SK-N-SH (cell line): Measurements from ENCODE around the gene NHSL1. TPM values are rescaled to one million over a fixed set of nuclear protein-coding genes. Genes with fewer than 3 reads are reported as not detected.

Experiments used
- CTCF ChIA-PET: fragments of 300-600, 350-600 bp; formaldehyde crosslinking; extraction: SDS; loops from one replicate; lab custom pipeline; 2021; lab: Yijun Ruan, JAX
- POLR2A ChIA-PET: fragments of 350-600 bp; sonication (Branson Sonifier 250); formaldehyde crosslinking; extraction: SDS; loops from one replicate; lab custom pipeline; 2020; ENCODE audit warnings: antibody characterized with exemption, inconsistent platforms; lab: Yijun Ruan, JAX
- DNase-seq: peaks from one replicate; pipeline ENCODE4 v3.0.0; 2012
- H2AFZ ChIP-seq: fragments of 200-600 bp; sonication (generic); 2 replicates; pipeline ENCODE4 v1.8.1; 2016; ENCODE audit warnings: antibody characterized with exemption, mild to moderate bottlenecking, low read depth
- H3F3A ChIP-seq: fragments of 200-600 bp; sonication (generic); replicated peaks from 2 replicates; pipeline ENCODE3; 2016; ENCODE audit warnings: antibody characterized with exemption, mild to moderate bottlenecking; ENCODE audit not compliant: insufficient read depth
- H3K27ac ChIP-seq, 2 experiments: fragments of 200-500 bp in 1 of 2; fragments of 200-600 bp in 1 of 2; sonication (Bioruptor generic) in 1 of 2; sonication (generic), shearing (Covaris generic) in 1 of 2; 2 replicates each; pipeline versions ENCODE4 v1.5.1 to v1.6.1; 2014 to 2016; ENCODE audit warnings: low read depth in 2 of 2, inconsistent platforms in 1 of 2, low read length in 1 of 2, mild to moderate bottlenecking in 1 of 2, mixed read lengths in 1 of 2
- H3K27me3 ChIP-seq: fragments of 200-600 bp; sonication (generic), shearing (Covaris generic); 2 replicates; pipeline ENCODE4 v1.6.1; 2016; ENCODE audit warnings: mixed run types; ENCODE audit not compliant: insufficient read depth
- H3K36me3 ChIP-seq, 2 experiments: fragments of 200-500 bp in 1 of 2; fragments of 200-600 bp in 1 of 2; sonication (Bioruptor generic) in 1 of 2; sonication (generic) in 1 of 2; replicated peaks in 1 of 2; 2 replicates each; pipeline versions ENCODE3 to v1.5.1; 2014 to 2016; ENCODE audit warnings: low read length in 1 of 2, mild to moderate bottlenecking in 1 of 2; ENCODE audit not compliant: insufficient read depth in 2 of 2, control insufficient read depth in 1 of 2
- H3K4me1 ChIP-seq, 2 experiments: fragments of 200-500 bp in 1 of 2; fragments of 200-600 bp in 1 of 2; sonication (Bioruptor generic) in 1 of 2; sonication (generic), shearing (Covaris generic) in 1 of 2; 2 replicates each; pipeline versions ENCODE4 v1.5.1 to v1.6.1; 2014 to 2016; ENCODE audit warnings: low read depth in 1 of 2, low read length in 1 of 2, mixed run types in 1 of 2; ENCODE audit not compliant: insufficient read depth in 2 of 2, control insufficient read depth in 1 of 2
- H3K4me2 ChIP-seq: fragments of 200-600 bp; sonication (generic), shearing (Covaris generic); 2 replicates; pipeline ENCODE4 v1.6.1; 2017; ENCODE audit warnings: mixed run types
- H3K4me3 ChIP-seq, 2 experiments: fragments of 200-500 bp in 1 of 2; fragments of 200-600 bp in 1 of 2; sonication (Bioruptor generic) in 1 of 2; sonication (generic), shearing (Covaris generic) in 1 of 2; 2 replicates each; pipeline versions ENCODE4 v1.5.1 to v1.8.1; 2014 to 2016; ENCODE audit warnings: low read depth in 2 of 2, inconsistent platforms in 1 of 2, low read length in 1 of 2, mild to moderate bottlenecking in 1 of 2, mixed read lengths in 1 of 2, moderate library complexity in 1 of 2
- H3K79me2 ChIP-seq: fragments of 200-600 bp; sonication (generic); 2 replicates; pipeline ENCODE4 v1.8.1; 2017; ENCODE audit warnings: mild to moderate bottlenecking; ENCODE audit not compliant: insufficient read depth
- H3K9ac ChIP-seq: fragments of 200-600 bp; sonication (generic); 2 replicates; pipeline ENCODE4 v1.6.1; 2017; ENCODE audit warnings: mixed run types
- H3K9me2 ChIP-seq: fragments of 200-600 bp; sonication (generic); 2 replicates; pipeline ENCODE4 v1.6.1; 2017; ENCODE audit warnings: mixed run types
- H3K9me3 ChIP-seq: fragments of 200-600 bp; sonication (generic); 2 replicates; pipeline ENCODE4 v1.6.1; 2017; ENCODE audit warnings: mixed run types, mild to moderate bottlenecking, moderate library complexity
- H4K20me1 ChIP-seq: fragments of 200-600 bp; sonication (generic); 2 replicates; pipeline ENCODE4 v1.6.1; 2017; ENCODE audit warnings: mild to moderate bottlenecking, mixed run types; ENCODE audit not compliant: insufficient read depth
- EZH2phosphoT487 ChIP-seq: fragments of 200-600 bp; sonication (generic); IDR thresholded peaks from 2 replicates; pipeline ENCODE4 v1.6.1; 2017; ENCODE audit warnings: low read depth, mixed run types, mild to moderate bottlenecking, antibody characterized with exemption, moderate library complexity, borderline replicate concordance
- FOXJ3 ChIP-seq: sonication (generic); formaldehyde crosslinking; IDR thresholded peaks from 2 replicates; pipeline ENCODE4 v1.5.1; 2020; ENCODE audit warnings: mild to moderate bottlenecking, missing genetic modification reagents
- FOXM1 ChIP-seq: IDR thresholded peaks from 2 replicates; pipeline ENCODE4 v1.4.0; 2012; ENCODE audit warnings: low read depth, mild to moderate bottlenecking
- GABPA ChIP-seq: IDR thresholded peaks from 2 replicates; pipeline ENCODE4 v1.4.0; 2012; ENCODE audit warnings: low read depth, mild to moderate bottlenecking
- IRF3 ChIP-seq: fragments of 150-350 bp; IDR thresholded peaks from 2 replicates; pipeline ENCODE4 v1.6.1; 2016; ENCODE audit warnings: mild to moderate bottlenecking, low read depth, low read length
- MAX ChIP-seq: IDR thresholded peaks from 2 replicates; pipeline ENCODE4 v1.4.0; 2012; ENCODE audit warnings: low read depth
- MEF2A ChIP-seq: IDR thresholded peaks from 2 replicates; pipeline ENCODE4 v1.4.0; 2012; ENCODE audit warnings: low read depth, borderline replicate concordance
- POLR2AphosphoS5 ChIP-seq: IDR thresholded peaks from 2 replicates; pipeline ENCODE4 v1.6.1; 2012; ENCODE audit warnings: low read depth, low read length
- RFX5 ChIP-seq: IDR thresholded peaks from 2 replicates; pipeline ENCODE4 v1.6.1; 2012; ENCODE audit warnings: mild to moderate bottlenecking, improper control_type of control experiment, low read length
- RXRA ChIP-seq: IDR thresholded peaks from 2 replicates; pipeline ENCODE4 v1.4.0; 2012; ENCODE audit warnings: low read depth, mild to moderate bottlenecking, borderline replicate concordance
- SIN3A ChIP-seq: IDR thresholded peaks from 2 replicates; pipeline ENCODE4 v1.6.1; 2012; ENCODE audit warnings: low read depth, mild to moderate bottlenecking, low read length, moderate library complexity, borderline replicate concordance
- SMC3 ChIP-seq: IDR thresholded peaks from 2 replicates; pipeline ENCODE4 v1.6.1; 2012; ENCODE audit warnings: low read depth, low read length, improper control_type of control experiment
- TAF1 ChIP-seq: IDR thresholded peaks from 2 replicates; pipeline ENCODE4 v1.6.1; 2012; ENCODE audit warnings: low read depth, mild to moderate bottlenecking, low read length, moderate library complexity, borderline replicate concordance
- TEAD4 ChIP-seq: IDR thresholded peaks from 2 replicates; pipeline ENCODE4 v1.4.0; 2012; ENCODE audit warnings: mild to moderate bottlenecking, borderline replicate concordance; ENCODE audit not compliant: insufficient read depth
- USF1 ChIP-seq: IDR thresholded peaks from 2 replicates; pipeline ENCODE4 v1.4.0; 2012; ENCODE audit warnings: low read depth, borderline replicate concordance
- USF2 ChIP-seq: fragments of 150-350 bp; IDR thresholded peaks from 2 replicates; pipeline ENCODE4 v1.6.1; 2017; ENCODE audit warnings: antibody characterized with exemption, low read length, low read depth, borderline replicate concordance
- ZBTB33 ChIP-seq: IDR thresholded peaks from 2 replicates; pipeline ENCODE4 v1.4.0; 2012; ENCODE audit warnings: low read depth, borderline replicate concordance
- WGBS: methylation state at CpG from one replicate; pipeline ENCODE4 v1.1.6; 2017; ENCODE audit warnings: low lambda C conversion rate; 5-methylcytosine and 5-hydroxymethylcytosine counted together
- polyA plus RNA-seq, 3 experiments: library from polyadenylated mRNA; depleted of rRNA; stranded (reverse); fragments of >200 nt; gene quantifications; 2 replicates each; pipeline ENCODE4 v1.2.3, GENCODE V29; 2012

The NHSL1 gene
- polyA plus RNA-seq, 1 of the 3 experiments (the other 2 are of a cell fraction) = under 0.01 TPM

GRCh38 chr6:138527411-138528088 is 28.3 kb upstream of the NHSL1 start:
- no peak for TF ChIP-seq MAX
- TF ChIP-seq RFX5 = no peak
- TF ChIP-seq TAF1 = no peak
- no peak for TF ChIP-seq EZH2phosphoT487
- no peak for TF ChIP-seq GABPA
- TF ChIP-seq IRF3 = no peak
- no peak for TF ChIP-seq MEF2A
- no peak for TF ChIP-seq POLR2AphosphoS5
- TF ChIP-seq FOXM1 = no peak
- TF ChIP-seq FOXJ3 (CRISPR knock-in tag) = no peak
- TF ChIP-seq USF1 = no peak
- no peak for TF ChIP-seq USF2
- no peak for TF ChIP-seq SMC3
- no peak for TF ChIP-seq TEAD4
- no peak for TF ChIP-seq RXRA
- no peak for TF ChIP-seq ZBTB33
- TF ChIP-seq SIN3A = no peak
- TF ChIP-seq, all 33 proteins: peak for 0
- Histone ChIP-seq H4K20me1 (no peaks in the 10 kb centered on the region), H2AFZ (no peak overlapping the region), H3K27me3 (no peaks in the 10 kb centered on the region; the same call in 1 of the 2 replicates), H3K9ac (no peak overlapping the region), H3K4me1 (no peaks in the 10 kb centered on the region; a peak in 1 of 4 replicates), H3K27ac (no peak overlapping the region), H3F3A (no peaks in the 10 kb centered on the region), H3K79me2 (no peaks in the 10 kb centered on the region), H3K9me3 (no peaks in the 10 kb centered on the region), H3K4me2 (no peak overlapping the region), H3K9me2 (no peaks in the 10 kb centered on the region), H3K36me3 (no peaks in the 10 kb centered on the region), H3K4me3 (no peak overlapping the region)
- ChIA-PET CTCF (interaction anchor here (7.7 kb wide), 1 partner anchor 412 kb away, joined by 42 read pairs; no protein-coding TSS in a partner anchor), POLR2A (no interaction called here)
- WGBS = 16% methylated on average over 8 of the region's 8 CpGs
- DNase-seq = no peak
